Head of caudate nucleus (tissue), 42 donors: Measurements from ENCODE around the gene SDF4.

ENCODE experiments used
- DNase-seq, 42 donors: peaks; one replicate each; pipeline versions ENCODE4 v3.0.0 to v3.0.0-alpha.2; 2020 to 2021; ENCODE audit warnings: mixed read lengths in 7 of 42
- intact Hi-C: fragments of 100-400 bp; cut with DNase I; formaldehyde crosslinking; loops from one replicate; pipeline ENCODE4 v1.15.0; 2022

The SDF4 gene

GRCh38 chr1:1232796-1233566, 1.2 kb upstream of the SDF4 start:
- peak in 1 of 42 donors; percentile 35 for DNase-seq

GRCh38 chr1:1232208-1232795, 501 bp upstream of the SDF4 start, which contains the start of gene B3GALT6:
Gene B3GALT6, plus strand, starts transcription at chr1:1232237. Its CDS starts 42 bp downstream, at chr1:1232279.
- DNase-seq = peak in 10 of 42 donors; percentile 29 to 67 (median 52)
- intact Hi-C loops = loop anchor here (5.0 kb wide), 2 partner anchors 40 to 115 kb away; partner anchors contain the start of genes C1orf159 and UBE2J2

More at GRCh38 chr1:1232796-1233566, 1.2 kb upstream of the SDF4 start:
- intact Hi-C loops = loop anchor here (5.0 kb wide), 2 partner anchors 39 to 116 kb away; partner anchors contain the start of genes C1orf159 and UBE2J2

- intact Hi-C loops = loop anchor here (5.0 kb wide), 2 partner anchors 41 to 114 kb away; partner anchors contain the start of genes C1orf159 and UBE2J2
- peak in 2 of 42 donors; percentile 8 to 15 for DNase-seq
Measured at GRCh38 chr1:1230656-1231399, 973 bp downstream of the SDF4 start.

GRCh38 chr1:1229770-1230169, 2.0 kb downstream of the SDF4 start:
- no peak for DNase-seq
- intact Hi-C loops = loop anchor here (5.0 kb wide), 2 partner anchors 43 to 112 kb away; partner anchors contain the start of genes C1orf159 and UBE2J2

DNA sequence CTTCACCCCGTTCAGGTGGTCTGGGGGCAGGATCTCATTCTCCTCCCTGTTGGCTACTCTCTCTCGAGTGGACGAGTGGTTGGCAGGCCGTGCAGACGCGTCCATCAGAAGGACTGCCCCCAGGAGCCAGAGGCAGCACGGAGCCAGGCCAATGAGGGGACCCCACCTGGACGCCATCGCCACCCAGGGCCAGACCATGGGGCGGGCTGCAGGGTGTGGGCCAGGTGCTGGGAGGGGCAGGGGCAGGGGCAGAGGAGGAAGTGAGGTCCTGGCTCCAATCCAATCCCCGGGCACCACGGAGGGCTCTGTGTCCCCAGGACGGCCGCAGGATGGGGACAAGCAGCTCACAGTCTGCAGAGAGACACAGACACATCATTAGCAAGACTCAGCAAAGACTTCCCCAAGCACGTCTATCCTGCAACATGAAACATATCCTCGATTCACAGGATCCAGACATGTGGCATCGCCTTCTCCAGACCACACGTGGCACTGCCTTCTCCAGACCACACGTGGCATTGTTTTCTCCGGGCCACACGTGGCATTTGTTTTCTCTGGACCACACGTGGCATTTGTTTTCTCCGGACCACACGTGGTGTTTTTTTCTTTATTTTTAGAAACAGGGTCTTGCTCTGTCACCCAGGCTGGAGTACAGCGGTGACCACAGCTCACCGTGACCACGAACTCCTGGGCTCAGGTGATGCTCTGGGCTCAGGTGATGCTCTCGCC, 3.0 kb downstream of the SDF4 start:
- intact Hi-C loops = no loop called here
- no peak for DNase-seq

DNA sequence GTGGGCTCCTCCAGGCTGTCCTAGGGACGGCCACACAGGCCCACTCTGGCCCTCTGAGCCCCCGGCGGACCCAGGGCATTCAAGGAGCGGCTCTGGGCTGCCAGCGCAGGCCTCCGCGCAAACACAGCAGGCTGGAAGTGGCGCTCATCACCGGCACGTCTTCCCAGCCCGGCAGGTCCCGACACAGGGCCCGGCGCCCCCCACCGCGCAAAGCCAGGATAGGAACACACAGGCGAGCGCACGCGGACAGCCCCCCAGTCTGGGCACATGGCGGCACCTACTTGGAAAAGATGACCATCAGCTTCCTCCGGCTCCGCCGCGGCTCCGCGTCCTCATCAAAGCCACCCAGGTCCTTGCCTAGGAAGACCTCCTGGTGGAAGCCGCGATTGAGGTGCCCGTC, 3.6 kb downstream of the SDF4 start:
- intact Hi-C loops = no loop called here
- no peak for DNase-seq

DNA sequence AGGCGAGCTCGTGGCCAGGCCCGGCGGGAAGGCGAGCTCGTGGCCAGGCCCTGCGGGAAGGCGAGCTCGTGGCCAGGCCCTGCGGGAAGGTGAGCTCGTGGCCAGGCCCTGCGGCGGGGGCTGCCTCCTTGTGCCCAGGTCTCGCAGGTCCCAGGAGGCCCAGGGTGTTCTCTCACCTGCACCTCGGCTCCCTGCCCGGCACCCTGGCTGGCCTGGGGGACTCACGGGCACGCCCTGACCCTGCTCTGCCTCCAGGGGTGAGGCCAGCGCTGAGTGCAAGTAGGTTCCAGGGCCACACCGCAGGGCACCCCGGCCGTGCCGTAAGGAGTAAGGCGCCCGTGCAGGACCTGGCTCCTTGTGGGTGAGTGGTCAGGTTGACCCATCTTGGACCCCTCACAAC, 4.4 kb downstream of the SDF4 start:
- DNase-seq = no peak
- intact Hi-C loops = no loop called here

DNA sequence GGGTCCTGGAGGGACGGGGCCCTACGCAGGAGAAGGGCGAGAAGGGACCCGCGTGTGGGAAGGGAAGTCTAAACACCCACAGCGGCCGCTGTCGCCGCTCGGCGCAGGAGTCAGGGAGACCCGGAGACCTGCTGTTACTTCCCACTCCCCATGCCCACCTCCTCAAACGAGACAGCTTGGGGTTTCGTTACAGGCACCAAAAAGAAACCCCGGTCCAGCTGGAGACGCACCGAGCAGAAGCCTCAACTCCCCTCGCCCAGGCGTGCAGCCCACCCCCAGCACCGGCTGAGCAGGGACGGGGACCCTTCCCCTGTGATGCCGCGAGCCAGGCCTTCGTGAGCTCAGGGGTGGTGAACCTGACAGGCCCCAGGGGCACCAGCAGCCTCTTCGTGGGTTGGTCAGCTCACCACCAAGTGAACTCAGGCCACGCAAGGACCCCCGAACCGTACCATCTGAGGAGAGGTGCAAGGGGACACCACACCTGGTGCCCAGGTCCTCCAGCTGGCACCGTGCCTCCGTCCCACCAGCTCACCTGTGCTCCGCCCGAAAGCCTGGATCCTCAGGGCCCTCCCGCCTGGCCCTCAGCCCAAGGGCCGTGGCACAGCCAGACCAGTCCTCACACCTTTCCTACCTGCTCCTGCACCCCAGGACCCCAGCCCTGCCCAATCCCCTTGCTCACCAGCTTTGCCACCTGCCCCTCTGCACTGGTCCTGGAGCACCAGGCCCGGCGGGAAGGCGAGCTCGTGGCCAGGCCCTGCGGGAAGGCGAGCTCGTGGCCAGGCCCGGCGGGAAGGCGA, 5.0 kb downstream of the SDF4 start:
- intact Hi-C loops = no loop called here
- DNase-seq = no peak

- DNase-seq = no peak
- intact Hi-C loops = no loop called here
Measured at GRCh38 chr1:1225913-1226312, 5.9 kb downstream of the SDF4 start.

- intact Hi-C loops = no loop called here
- DNase-seq = no peak
Measured at GRCh38 chr1:1225238-1225845, 6.5 kb downstream of the SDF4 start.

- no peak for DNase-seq
- intact Hi-C loops = no loop called here
Measured at GRCh38 chr1:1223891-1224290, 7.9 kb downstream of the SDF4 start.

DNA sequence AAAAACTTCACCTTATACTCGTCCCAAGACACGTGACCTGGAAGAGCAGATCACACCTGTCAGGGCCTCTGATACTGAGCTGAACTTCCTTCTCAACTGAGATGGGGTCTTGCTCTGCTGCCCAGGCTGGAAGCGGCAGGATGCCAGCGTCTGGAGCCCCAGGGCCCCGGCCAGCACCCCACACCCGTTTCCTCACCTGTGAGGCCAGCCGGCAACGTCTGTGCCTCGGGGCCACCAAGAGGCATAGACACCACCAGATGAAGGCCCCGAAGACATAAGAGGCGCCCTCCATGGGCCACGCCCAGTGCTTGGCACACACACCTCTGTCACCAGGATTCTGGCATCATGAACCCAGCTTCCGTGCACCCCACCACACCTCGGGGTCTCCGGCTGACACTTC, 8.5 kb downstream of the SDF4 start:
- DNase-seq = no peak
- intact Hi-C loops = no loop called here

- intact Hi-C loops = no loop called here
Measured at GRCh38 chr1:1222575-1223225, 9.1 kb downstream of the SDF4 start.

DNA sequence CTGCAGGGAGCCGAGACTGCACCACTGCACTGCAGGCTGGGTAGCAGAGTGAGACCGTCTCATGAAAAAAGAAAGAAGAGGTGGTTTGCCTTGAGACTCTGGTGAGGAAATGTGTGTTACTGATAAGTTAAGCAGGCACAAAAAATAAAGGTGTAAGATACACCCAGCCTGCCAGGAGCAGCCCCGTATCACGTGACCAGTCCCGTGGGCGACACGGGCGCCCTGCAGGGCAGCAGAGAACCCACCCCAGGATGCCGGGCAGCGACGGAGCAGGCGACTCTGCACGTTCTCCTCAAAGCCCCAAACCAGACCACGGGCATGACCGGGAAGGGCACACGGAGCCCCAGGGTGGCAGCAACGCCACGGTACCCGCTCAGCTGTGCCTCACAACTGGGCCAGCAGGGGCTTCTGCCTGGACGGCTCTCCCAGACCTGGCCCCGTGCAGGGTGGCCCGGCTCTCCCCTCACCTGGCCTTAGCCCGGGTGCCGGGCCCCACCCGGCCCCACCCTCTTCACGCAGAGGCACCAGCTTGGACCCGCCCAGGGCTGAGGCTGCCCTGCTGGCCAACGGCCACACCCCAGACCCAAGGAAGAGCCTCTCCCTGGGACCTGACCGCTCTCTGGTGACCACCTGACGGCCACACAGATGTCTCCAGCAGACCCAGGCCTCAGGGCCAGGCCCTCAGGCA, 9.8 kb downstream of the SDF4 start:
- DNase-seq = no peak
- intact Hi-C loops = no loop called here

More at GRCh38 chr1:1222575-1223225, 9.1 kb downstream of the SDF4 start:
- DNase-seq = no peak

GRCh38 chr1:1220197-1220596, 11.6 kb downstream of the SDF4 start:
- intact Hi-C loops = no loop called here
- DNase-seq = no peak

GRCh38 chr1:1219341-1219740, 12.5 kb downstream of the SDF4 start:
- no peak for DNase-seq
- intact Hi-C loops = no loop called here
